Measurements from ENCODE around the gene PDE3B.

GRCh38 chr11:14617241-14618027, 26.2 kb upstream of the PDE3B start:
- no peak for TF ChIP-seq POLR2A (IDR thresholded peaks at IDR 0.05)
- TF ChIP-seq CTCF (IDR thresholded peaks at IDR 0.05), result no peak

Measured in testis (tissue), 2 donors.